ENCODE results near the gene LZTR1. TPM values are rescaled to one million over a fixed set of nuclear protein-coding genes. Genes with fewer than 3 reads are reported as not detected.
"Not testable (repeated sequence)": the region's sequence is repeated elsewhere in the genome, so short reads cannot be mapped to it uniquely, and the experiment has no call there.

Gene LZTR1
- total RNA-seq = 79.6 TPM

DNA sequence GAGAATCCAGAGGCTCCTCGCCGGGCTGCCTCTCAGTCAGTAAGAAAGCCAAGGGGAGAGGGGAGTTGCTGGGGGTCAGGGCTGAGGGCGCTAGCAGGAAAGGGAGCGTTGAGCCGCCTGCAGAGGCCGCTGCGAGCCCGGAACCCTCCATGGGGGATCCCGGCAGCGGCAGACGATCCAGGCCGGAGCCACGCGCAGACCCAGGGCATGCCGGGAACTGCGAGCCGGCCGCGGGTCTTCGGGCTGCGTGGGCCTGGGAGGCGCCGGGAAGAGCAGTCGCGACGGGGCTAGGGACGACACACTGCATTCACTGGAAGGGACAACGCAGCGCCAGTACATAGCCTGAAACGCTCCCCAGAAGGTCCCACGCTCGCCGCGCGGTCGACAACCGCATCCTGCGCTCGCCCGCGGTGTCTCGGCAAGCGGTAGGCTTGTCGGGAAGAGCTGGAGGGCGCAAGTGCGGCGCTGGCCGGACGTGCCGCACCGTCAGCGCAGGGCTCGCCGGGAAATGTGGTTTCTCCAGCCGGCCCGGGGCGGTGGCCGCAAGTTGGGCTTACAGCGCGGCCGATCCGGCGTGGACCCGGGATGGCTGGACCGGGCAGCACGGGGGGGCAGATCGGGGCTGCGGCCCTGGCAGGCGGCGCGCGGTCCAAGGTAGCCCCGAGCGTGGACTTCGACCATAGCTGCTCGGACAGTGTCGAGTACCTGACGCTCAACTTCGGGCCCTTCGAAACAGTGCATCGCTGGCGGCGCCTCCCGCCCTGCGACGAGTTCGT lies at the start of gene LZTR1:
Gene LZTR1 (plus strand): TSS at position 511 of the 776 bp plus-strand sequence. CDS start 75 bp downstream, at position 586.
- peak; percentile 85 for DNase-seq (ENCODE audit: low spot score)

- DNase-seq (ENCODE audit: low spot score) = no peak
Measured at GRCh38 chr22:20933910-20934309, 48.2 kb upstream of the LZTR1 start.

DNA sequence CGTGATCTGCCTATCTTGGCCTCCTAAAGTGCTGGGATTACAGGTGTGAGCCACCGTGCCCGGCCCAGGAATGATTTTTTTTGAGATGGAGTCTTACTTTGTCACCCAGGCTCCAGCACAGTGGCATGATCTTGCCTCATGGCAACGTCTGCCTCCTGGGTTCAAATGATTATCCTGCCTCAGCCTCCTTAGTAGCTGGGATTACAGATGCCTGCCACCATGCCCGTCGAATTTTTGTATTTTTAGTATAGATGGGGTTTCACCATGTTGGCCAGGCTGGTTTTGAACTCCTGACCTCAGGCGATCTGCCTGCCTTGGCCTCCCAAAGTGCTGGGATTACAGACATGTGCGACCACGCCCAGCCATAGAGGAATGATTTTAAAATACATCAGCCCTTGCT lies 47.0 kb upstream of the LZTR1 start:
- not testable (repeated sequence) for DNase-seq (ENCODE audit: low spot score)

DNA sequence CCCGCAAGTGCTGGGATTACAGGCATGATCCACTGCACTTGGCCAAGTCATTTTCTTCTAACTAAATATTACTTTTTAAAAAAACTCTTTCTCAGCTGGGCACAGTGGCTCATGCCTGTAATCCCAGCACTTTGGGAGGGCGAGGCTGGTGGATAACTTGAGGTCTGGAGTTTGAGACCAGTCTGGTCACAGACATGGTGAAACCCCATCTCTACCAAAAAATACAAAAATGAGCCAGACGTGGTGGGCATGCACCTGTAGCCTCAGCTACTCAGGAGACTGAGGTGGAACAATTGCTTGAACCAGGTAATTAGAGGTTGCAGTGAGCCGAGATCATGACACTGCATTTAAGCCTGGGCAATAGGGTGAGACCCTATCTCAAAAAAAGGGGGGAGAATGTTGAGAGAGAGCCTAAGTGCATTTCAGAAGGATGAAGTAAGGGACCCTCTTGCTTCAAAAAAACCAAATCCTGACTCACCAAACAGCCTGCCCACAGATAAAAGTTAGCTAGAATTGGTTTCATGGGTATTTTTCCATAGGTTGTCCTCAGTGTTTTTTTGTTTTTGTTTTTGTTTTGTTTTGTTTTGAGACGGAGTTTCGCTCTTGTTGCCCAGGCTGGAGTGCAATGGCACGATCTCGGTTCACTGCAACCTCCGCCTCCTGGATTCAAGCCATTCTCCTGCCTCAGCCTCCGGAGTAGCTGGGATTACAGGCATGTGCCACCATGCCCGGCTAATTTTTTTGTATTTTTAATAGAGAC lies 46.1 kb upstream of the LZTR1 start:
- not testable (repeated sequence) for DNase-seq (ENCODE audit: low spot score)

DNA sequence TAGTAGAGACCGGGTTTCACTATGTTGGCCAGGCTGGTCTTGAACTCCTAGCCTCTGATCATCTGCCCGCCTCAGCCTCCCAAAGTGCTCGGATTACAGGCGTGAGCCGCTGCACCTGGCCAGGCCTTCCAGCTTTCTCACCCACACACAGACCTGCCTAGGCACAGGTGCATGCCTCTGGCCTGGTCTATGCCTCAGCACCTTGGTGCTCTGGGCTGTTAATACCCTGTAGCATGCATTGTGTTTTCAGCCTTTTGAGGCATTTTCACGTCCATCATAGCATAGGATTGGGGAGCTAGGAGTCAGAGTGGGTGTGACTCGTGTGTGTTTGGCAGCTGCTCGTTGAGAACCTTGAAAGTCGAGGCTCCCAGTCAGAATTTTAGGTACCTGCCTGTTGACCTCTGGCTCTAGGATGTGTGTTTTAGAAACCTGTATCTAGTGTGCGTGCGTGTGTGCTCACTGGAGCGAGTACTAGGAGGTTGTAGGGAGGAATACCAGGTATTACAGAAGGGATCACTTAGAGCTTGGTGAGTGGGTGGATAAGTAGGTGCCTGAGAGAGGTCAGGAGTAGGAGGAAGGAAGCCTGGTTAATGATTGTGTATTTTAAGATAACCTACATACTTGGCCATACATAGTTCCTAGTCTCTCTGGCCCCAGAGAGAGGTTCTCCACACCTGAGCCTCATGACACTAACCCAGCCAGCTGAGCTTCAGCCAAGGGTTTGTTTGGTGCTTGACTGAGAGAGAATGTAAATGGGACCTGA lies 44.9 kb upstream of the LZTR1 start:
- no peak for DNase-seq (ENCODE audit: low spot score)

- no peak for DNase-seq (ENCODE audit: low spot score)
Measured at GRCh38 chr22:20937794-20938671, 44.1 kb upstream of the LZTR1 start.

DNA sequence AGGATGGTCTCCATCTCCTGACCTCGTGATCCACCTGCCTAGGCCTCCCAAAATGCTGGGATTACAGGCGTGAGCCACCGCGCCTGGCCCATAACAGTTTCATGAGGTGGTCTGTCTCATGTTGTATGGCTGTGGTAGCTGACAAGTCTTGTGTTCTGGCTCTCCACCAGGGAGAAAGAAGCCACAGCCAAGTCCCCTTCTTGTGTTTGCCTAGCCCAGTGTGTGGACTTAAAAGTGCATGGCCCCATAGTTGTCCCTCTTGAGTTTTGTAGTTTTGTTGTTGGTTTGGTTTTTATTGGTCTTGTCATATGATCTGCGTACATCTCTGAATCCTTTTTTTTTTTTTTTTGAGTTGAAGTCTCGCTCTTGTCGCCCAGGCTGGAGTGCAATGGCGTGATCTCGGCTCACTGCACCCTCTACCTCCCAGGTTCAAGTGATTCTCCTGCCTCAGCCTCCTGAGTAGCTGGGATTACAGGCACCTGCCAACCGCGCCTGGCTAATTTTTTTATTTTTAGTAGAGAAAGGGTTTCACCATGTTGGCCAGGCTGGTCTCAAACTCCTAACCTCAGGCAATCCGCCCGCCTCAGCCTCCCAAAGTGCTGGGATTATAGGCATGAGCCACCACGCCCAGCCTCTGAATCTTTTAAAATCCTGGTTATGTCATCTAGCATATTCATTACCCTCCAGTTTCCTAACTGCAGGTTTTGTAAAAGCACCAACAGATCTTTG lies 42.5 kb upstream of the LZTR1 start:
- DNase-seq (ENCODE audit: low spot score) = not testable (repeated sequence)

GRCh38 chr22:20940186-20940651 lies 41.9 kb upstream of the LZTR1 start:
- DNase-seq (ENCODE audit: low spot score) = no peak

- no peak for DNase-seq (ENCODE audit: low spot score)
Measured at GRCh38 chr22:20940904-20941385, 41.2 kb upstream of the LZTR1 start.

DNA sequence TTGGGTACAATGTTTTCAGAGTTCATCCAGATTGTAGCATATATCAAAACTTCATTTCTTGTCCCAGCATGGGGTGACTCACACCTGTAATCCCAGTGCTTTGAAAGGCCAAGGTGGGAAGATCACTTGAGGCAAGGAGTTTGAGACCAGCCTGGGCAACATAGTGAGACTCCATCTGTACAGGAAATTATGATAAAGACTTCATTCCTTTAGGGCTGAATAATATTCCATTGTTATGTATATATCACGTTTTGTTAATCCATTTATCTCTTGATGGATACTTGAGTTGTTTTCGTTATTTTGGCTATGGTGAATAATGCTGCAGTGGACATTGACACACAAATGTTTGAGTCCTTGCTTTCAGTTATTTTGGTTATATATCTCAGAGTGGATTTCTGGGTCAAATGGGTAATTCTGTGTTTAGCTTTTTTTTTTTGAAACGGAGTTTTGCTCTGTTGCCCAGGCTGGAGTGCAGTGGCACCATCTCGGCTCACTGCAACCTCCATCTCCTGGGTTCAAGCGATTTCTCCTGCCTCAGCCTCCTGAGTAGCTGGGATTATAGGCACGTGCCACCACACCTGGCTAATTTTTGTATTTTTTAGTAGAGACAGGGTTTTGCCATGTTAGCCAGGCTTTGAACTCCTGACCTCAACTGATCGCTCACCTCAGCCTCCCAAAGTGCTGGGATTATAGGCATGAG lies 39.7 kb upstream of the LZTR1 start:
- DNase-seq (ENCODE audit: low spot score) = not testable (repeated sequence)

GRCh38 chr22:20943104-20943933 lies 38.8 kb upstream of the LZTR1 start:
- no peak for DNase-seq (ENCODE audit: low spot score)

DNA sequence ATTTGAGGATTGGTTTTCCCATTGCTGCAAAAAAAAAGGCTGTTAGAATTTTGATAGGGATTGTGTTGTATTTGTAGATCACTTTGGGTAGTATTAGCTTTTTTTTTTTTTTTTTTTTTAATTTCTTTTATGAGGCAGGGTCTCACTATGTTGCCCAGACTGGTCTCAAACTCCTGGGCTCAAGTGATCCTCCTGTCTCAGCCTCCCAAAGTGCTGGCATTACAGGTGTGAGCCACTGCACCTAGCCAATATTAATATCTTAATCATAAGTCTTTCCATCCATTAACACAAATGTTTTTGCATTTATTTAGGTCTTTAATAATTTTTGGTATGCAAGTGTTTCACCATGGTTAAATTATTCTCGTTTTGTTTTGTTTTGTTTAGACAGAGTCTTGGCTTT lies 38.1 kb upstream of the LZTR1 start:
- no peak for DNase-seq (ENCODE audit: low spot score)

DNA sequence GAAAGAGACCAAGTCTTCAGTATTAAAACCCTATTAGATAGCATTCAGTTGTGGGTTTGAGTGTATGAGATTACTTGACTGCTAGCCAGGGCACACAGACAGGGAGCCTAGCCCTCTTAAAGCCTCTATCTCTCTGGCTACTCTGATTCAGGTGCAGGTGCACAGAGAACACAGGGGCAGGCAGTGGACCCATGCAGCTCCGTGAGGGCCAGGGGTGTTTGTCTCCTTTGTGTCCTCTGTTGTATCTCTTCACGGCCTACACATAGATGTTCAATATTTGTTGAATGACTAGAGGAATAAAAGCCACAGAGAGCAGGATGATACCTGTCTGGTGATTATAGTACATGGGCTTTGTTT lies 36.5 kb upstream of the LZTR1 start:
- DNase-seq (ENCODE audit: low spot score) = no peak

GRCh38 chr22:20946080-20946986 lies 35.8 kb upstream of the LZTR1 start:
- DNase-seq (ENCODE audit: low spot score) = no peak

DNA sequence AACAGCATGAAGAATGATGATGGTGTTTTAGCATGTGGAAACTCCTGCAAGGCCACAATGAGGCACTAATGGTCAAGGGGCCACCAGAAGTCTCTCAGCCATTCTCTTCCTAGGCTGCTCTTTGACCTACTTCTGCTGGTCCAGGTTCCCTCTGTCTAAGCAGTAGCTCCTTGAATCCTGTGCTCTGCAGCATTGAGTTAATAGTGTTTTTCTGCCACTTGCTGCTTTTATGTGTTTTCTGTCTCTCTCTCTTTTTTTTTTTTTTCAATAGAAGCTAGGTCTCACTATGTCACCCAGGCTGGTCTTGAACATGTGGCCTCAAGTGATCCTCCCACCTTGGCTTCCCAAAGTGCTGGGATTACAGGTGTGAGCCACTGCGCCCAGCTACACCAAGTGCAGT lies 35.1 kb upstream of the LZTR1 start:
- no peak for DNase-seq (ENCODE audit: low spot score)

GRCh38 chr22:20948450-20948849 lies 33.6 kb upstream of the LZTR1 start:
- no peak for DNase-seq (ENCODE audit: low spot score)

- no peak for DNase-seq (ENCODE audit: low spot score)
Measured at GRCh38 chr22:20948989-20949388, 33.1 kb upstream of the LZTR1 start.

- DNase-seq (ENCODE audit: low spot score) = no peak
Measured at GRCh38 chr22:20949698-20950183, 32.4 kb upstream of the LZTR1 start.

All from ureter (tissue), 1 donor.